ENCODE measurements around the gene RALY.

The RALY gene

DNA sequence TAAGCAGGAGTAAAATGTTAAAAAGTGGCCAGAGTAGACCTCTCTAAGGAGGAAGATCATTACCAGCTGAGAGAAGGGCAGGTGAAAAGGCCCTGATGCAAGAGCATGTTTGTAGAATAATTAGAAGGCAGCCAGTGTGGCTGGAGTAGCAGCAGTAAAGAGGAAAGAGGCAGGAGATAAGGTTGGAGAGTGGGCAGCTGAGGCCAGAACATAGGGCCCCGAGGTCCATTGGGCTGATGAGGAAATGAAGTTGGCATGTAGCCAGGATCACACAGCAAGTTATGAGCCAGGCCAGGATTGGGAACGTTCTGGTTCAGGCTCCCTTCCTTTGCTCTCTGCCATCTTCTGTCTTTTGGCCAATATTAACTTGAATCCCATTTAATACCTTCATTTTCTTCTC lies 51.6 kb downstream of the RALY start:
- no peak overlapping the region for H3K9ac ChIP-seq (ENCODE audit: low read length)
- H3K27me3 ChIP-seq (ENCODE audit: control insufficient read depth, insufficient read depth, low read length): no peaks in the 10 kb centered on the region
- H3K4me3 ChIP-seq (ENCODE audit: low read length): no peak overlapping the region
- no peaks in the 10 kb centered on the region for H3K9me3 ChIP-seq (ENCODE audit: control insufficient read depth, low read length)
- H3K4me1 ChIP-seq (ENCODE audit: control insufficient read depth, insufficient read depth, low read length): peaks cover 11% of the 10 kb centered on the region
- H3K36me3 ChIP-seq (ENCODE audit: control insufficient read depth, insufficient read depth, low read length): no peaks in the 10 kb centered on the region

DNA sequence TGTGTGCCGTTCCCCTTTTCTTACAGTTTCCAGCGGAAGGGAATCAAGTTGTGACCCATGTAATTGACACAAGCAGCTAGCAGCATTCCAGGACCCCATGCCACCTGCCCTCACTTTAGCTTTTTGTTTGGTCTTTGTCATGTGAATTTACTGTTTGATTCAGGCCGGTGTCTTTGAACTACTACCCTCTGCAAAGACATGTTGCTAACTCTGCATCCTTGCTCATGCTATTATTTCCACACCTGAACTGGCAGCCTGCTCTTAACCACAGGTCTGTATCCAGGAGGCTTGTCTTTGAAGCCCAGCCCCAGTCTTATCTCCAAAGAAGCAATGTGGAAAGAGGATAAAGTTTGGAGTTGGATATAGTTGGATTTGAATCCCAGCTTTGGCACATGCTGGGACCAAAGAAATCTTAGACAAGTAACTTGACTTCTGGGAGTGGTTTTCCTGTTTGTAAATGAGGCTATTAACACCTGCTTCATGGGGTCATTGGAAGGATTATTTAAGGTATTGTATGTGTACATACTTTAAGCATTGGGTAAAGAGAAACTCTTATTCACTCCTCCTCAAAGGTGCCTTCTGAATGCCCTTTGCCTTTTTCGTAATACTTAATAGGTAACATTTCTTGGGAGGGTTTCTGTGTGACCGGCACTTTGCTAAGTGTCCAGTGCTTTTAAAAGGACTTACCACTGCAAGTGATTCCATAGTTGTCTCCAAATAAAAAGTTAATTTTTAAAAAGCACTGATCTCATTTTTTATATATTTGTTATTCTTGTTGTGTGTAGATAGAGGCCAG lies 52.4 kb downstream of the RALY start:
- no peak overlapping the region for H3K4me3 ChIP-seq (ENCODE audit: low read length)
- peaks cover 15% of the 10 kb centered on the region for H3K4me1 ChIP-seq (ENCODE audit: control insufficient read depth, insufficient read depth, low read length)
- no peaks in the 10 kb centered on the region for H3K9me3 ChIP-seq (ENCODE audit: control insufficient read depth, low read length)
- no peaks in the 10 kb centered on the region for H3K27me3 ChIP-seq (ENCODE audit: control insufficient read depth, insufficient read depth, low read length)
- no peak overlapping the region for H3K9ac ChIP-seq (ENCODE audit: low read length)
- H3K36me3 ChIP-seq (ENCODE audit: control insufficient read depth, insufficient read depth, low read length): no peaks in the 10 kb centered on the region

DNA sequence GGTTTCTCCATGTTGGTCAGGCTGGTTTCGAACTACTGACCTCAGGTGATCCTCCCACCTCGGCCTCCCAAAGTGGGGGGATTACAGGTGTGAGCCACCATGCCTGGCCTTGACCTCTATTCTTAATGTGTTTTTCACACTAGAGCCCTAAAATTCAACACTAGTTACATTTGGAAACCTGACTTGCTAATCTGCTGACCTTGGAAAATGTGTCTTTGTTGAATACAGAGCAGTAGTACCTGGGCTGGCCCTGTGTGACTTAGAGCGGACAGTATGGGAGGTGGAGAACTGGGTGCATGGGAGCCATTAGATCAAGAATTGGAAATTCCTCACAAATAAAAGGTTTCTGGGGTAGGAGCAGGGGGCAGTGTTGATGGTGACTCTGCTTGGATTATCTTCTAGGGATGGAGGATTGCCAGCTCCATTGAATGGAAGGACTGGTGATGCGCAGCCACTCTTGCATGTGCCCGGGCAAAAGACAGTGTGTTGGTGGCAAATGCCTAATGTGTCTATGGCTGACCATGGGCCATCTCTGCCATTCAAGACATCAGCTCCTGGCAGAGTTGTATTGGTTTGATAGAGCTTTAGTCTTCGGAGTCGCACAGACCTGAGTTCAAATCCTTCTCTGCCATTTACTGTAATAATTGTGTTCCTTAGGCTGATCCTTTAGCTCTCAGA lies 53.4 kb downstream of the RALY start:
- Histone ChIP-seq H3K36me3 (ENCODE audit: control insufficient read depth, insufficient read depth, low read length) (no peaks in the 10 kb centered on the region), H3K9me3 (ENCODE audit: control insufficient read depth, low read length) (no peaks in the 10 kb centered on the region), H3K4me3 (ENCODE audit: low read length) (no peak overlapping the region), H3K27me3 (ENCODE audit: control insufficient read depth, insufficient read depth, low read length) (no peaks in the 10 kb centered on the region), H3K9ac (ENCODE audit: low read length) (no peak overlapping the region), H3K4me1 (ENCODE audit: control insufficient read depth, insufficient read depth, low read length) (peaks cover 15% of the 10 kb centered on the region)

DNA sequence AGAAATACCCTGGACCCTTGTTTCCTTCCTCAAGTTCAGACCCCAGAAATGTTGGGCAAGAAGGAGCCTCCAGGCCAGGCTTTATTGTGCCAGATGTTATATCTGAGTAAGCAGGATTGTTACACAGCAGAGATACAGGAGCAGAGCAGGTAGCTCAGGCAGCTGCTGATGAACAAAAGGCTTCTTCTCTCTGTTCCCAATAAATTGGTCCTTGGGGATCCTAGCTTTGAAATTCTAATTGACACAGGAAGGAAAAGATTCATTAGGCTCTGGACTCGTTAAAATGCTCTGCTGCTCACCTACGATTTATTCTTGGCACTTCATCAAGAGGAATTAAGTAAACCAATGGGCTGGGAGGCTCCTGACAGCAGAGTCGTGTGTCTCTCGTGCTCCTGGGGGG lies 54.2 kb downstream of the RALY start:
- Histone ChIP-seq H3K36me3 (ENCODE audit: control insufficient read depth, insufficient read depth, low read length) (no peaks in the 10 kb centered on the region), H3K4me3 (ENCODE audit: low read length) (no peak overlapping the region), H3K9me3 (ENCODE audit: control insufficient read depth, low read length) (no peaks in the 10 kb centered on the region), H3K9ac (ENCODE audit: low read length) (no peak overlapping the region), H3K27me3 (ENCODE audit: control insufficient read depth, insufficient read depth, low read length) (no peaks in the 10 kb centered on the region), H3K4me1 (ENCODE audit: control insufficient read depth, insufficient read depth, low read length) (peaks cover 15% of the 10 kb centered on the region)

DNA sequence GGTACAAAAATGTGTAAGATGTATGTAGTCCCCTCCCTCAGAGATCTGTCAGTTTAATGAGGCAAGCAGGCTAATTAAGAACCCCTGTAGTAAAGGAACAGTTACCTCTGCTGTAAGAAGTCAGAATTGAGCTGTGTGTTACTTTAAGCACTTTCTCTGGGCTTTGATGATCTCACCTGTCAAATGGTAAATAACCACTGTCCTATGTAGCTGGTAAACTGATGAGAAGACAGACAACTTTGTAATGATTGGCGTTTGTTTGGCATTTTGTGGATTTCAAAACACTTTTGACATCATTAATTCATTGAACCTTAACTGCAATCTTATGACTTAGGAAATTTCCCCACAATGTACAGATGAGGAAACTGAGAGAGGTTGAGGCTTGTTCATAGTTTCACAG lies 55.7 kb downstream of the RALY start:
- H3K4me1 ChIP-seq (ENCODE audit: control insufficient read depth, insufficient read depth, low read length): peaks cover 15% of the 10 kb centered on the region

DNA sequence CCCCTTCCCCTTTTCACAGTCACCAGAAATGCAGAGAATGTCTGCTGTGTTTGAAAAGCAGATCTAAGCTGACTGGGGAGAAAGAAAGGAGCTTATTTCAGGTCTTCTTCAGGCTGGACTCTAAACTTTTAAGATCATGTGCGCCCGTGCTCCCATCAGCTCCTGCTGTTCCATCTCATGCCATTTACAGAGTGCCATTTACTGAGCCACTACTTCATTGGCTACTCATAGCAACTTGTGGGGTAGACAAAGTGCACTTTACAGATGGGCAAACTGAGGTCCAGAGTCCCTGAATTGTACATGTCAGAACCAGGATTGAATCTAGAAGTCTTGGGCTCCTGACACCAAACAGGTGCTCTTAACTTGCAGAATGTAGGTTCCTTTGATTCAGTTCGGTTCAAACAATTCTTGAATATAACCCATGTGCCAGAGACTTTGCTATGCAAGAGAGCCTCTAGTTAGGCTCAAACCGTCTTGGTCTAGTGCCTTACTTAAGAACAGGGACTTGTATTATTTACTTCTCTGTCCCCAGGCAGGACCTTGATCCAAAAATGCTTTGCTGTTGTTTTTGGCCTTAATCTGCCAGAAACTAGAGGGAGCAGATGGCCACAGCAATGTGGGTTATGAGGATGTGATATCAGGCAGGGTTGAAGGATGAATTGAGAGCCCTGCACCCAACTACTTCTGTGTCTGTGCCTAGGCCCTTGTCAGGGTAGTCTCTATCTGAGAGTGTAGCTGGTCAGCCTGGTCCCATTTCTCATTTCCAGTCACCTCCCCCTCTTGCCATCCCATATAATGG lies 56.4 kb downstream of the RALY start:
- Histone ChIP-seq H3K9ac (ENCODE audit: low read length) (no peak overlapping the region), H3K4me1 (ENCODE audit: control insufficient read depth, insufficient read depth, low read length) (peaks cover 13% of the 10 kb centered on the region), H3K36me3 (ENCODE audit: control insufficient read depth, insufficient read depth, low read length) (no peaks in the 10 kb centered on the region), H3K27me3 (ENCODE audit: control insufficient read depth, insufficient read depth, low read length) (no peaks in the 10 kb centered on the region), H3K4me3 (ENCODE audit: low read length) (no peak overlapping the region), H3K9me3 (ENCODE audit: control insufficient read depth, low read length) (no peaks in the 10 kb centered on the region)

More for the DNA sequence above, 55.7 kb downstream of the RALY start:
- H3K4me3 ChIP-seq (ENCODE audit: low read length): no peak overlapping the region
- no peaks in the 10 kb centered on the region for H3K27me3 ChIP-seq (ENCODE audit: control insufficient read depth, insufficient read depth, low read length)
- no peaks in the 10 kb centered on the region for H3K36me3 ChIP-seq (ENCODE audit: control insufficient read depth, insufficient read depth, low read length)
- H3K9me3 ChIP-seq (ENCODE audit: control insufficient read depth, low read length): no peaks in the 10 kb centered on the region
- H3K9ac ChIP-seq (ENCODE audit: low read length): no peak overlapping the region

DNA sequence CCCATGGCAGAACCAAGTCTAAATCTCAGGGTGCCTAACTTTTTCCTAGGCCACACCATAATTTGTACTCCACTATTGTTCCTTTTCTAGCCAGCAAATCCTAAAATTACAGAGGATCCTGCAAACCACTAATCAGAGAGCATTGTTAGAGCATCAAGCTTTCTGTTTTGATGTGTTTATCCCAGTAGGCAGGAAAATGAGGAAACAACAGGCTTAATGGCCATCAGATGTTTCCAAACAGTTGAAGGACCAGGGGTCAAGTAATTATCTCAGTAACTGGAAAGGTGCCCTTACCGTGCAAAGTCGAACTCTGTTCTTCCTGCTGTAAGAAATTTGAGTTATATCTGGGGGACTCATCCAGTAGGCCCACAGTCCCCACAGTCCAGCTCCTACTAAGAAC lies 58.7 kb downstream of the RALY start:
- H3K9ac ChIP-seq (ENCODE audit: low read length): no peak overlapping the region
- no peaks in the 10 kb centered on the region for H3K36me3 ChIP-seq (ENCODE audit: control insufficient read depth, insufficient read depth, low read length)
- H3K4me1 ChIP-seq (ENCODE audit: control insufficient read depth, insufficient read depth, low read length): peaks cover 4% of the 10 kb centered on the region
- H3K4me3 ChIP-seq (ENCODE audit: low read length): no peak overlapping the region
- no peaks in the 10 kb centered on the region for H3K27me3 ChIP-seq (ENCODE audit: control insufficient read depth, insufficient read depth, low read length)
- no peaks in the 10 kb centered on the region for H3K9me3 ChIP-seq (ENCODE audit: control insufficient read depth, low read length)

DNA sequence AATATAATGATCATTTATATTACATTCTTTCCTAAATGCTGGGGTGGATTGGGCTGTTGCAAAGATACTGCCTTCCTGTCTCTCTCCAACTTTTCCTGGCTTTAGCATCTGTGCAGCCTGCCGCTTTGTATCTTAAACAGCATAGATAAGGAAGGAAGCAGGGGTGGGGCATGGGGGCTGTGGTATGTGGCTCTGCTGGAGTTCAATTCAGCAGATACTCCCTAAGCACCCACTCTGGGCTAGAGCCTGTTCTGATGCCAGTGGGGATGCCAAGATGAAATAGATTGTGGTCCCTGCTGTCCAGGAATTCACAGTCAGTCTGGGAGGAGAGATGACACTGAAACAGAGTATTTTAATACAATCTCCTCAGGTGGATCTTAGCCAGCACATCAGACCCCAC lies 61.6 kb downstream of the RALY start:
- H3K9ac ChIP-seq (ENCODE audit: low read length): no peak overlapping the region
- peaks cover 4% of the 10 kb centered on the region for H3K4me1 ChIP-seq (ENCODE audit: control insufficient read depth, insufficient read depth, low read length)
- no peaks in the 10 kb centered on the region for H3K9me3 ChIP-seq (ENCODE audit: control insufficient read depth, low read length)
- H3K4me3 ChIP-seq (ENCODE audit: low read length): no peak overlapping the region
- H3K27me3 ChIP-seq (ENCODE audit: control insufficient read depth, insufficient read depth, low read length): no peaks in the 10 kb centered on the region
- no peaks in the 10 kb centered on the region for H3K36me3 ChIP-seq (ENCODE audit: control insufficient read depth, insufficient read depth, low read length)

DNA sequence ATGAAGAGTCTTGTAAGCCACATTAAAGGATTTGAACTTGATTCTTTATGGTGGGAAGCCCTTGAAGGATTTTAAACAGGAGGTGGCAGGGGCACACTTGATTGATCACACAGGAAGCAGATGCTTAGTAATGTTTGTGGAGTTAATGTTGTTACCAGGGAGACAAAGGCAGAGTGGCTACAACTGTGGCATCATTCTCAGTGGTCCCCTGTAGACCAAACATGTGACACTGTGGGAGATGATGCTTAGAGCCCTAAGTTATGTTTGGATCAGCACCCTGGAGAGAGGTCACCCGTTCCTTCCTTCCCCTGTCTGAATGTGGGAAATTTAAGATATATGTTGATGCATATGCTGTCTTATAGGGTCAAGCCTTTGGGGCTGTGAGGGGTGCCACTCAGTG lies 65.1 kb downstream of the RALY start:
- Histone ChIP-seq H3K9me3 (ENCODE audit: control insufficient read depth, low read length) (no peaks in the 10 kb centered on the region), H3K9ac (ENCODE audit: low read length) (no peak overlapping the region), H3K27me3 (ENCODE audit: control insufficient read depth, insufficient read depth, low read length) (no peaks in the 10 kb centered on the region), H3K4me3 (ENCODE audit: low read length) (no peak overlapping the region), H3K36me3 (ENCODE audit: control insufficient read depth, insufficient read depth, low read length) (no peaks in the 10 kb centered on the region), H3K4me1 (ENCODE audit: control insufficient read depth, insufficient read depth, low read length) (no peaks in the 10 kb centered on the region)

DNA sequence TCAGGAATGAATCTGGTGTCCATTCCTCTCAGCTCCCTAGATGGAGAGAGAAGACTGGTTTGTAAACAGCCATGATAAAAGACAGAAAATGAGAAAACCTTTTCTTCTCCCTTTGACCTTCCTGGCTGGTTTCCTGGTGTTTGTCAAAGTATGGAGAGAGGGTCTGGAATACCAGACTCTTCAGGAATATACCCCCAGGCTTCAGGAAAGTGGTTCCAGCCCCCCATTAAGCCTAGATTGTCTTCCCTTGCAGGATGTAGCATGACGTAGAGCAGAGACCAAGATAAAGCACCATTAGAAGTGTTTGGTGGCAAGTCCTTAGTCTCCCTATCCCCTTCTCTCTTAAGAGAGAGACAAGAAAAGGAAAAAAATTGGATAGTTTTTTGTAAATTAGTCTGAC lies 67.3 kb downstream of the RALY start:
- no peak overlapping the region for H3K9ac ChIP-seq (ENCODE audit: low read length)
- no peaks in the 10 kb centered on the region for H3K4me1 ChIP-seq (ENCODE audit: control insufficient read depth, insufficient read depth, low read length)
- H3K9me3 ChIP-seq (ENCODE audit: control insufficient read depth, low read length): no peaks in the 10 kb centered on the region
- no peak overlapping the region for H3K4me3 ChIP-seq (ENCODE audit: low read length)
- H3K36me3 ChIP-seq (ENCODE audit: control insufficient read depth, insufficient read depth, low read length): no peaks in the 10 kb centered on the region
- H3K27me3 ChIP-seq (ENCODE audit: control insufficient read depth, insufficient read depth, low read length): no peaks in the 10 kb centered on the region

DNA sequence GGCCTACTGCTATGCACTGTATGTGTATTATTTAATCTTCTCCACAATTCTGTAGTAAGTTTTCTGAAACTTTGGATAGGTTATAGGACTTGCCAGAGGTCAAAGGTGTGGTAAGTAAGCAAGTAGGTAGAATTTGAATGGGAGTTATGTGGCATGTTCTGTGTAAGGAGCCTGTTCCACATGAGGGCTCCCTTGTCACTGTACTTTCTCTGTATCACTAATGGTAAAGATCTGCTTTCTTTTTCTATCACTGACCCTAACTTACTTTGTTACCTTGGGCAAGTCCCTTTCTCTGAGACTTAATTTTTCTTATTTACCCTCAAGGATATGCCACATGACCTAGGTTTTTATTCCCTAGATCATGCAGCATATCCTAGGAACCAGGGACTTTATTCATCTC lies 68.0 kb downstream of the RALY start:
- H3K9ac ChIP-seq (ENCODE audit: low read length): no peak overlapping the region
- no peaks in the 10 kb centered on the region for H3K9me3 ChIP-seq (ENCODE audit: control insufficient read depth, low read length)
- no peaks in the 10 kb centered on the region for H3K36me3 ChIP-seq (ENCODE audit: control insufficient read depth, insufficient read depth, low read length)
- no peak overlapping the region for H3K4me3 ChIP-seq (ENCODE audit: low read length)
- no peaks in the 10 kb centered on the region for H3K27me3 ChIP-seq (ENCODE audit: control insufficient read depth, insufficient read depth, low read length)
- H3K4me1 ChIP-seq (ENCODE audit: control insufficient read depth, insufficient read depth, low read length): no peaks in the 10 kb centered on the region
